ENCODE results near the gene SLC4A2.

The SLC4A2 gene

GRCh38 chr7:151088856-151089699 is 29.7 kb downstream of the SLC4A2 start:
- intact Hi-C loops (cut with micrococcal nuclease), result loop anchor here (2.0 to 10.0 kb wide), 2 partner anchors 60 to 304 kb away; partner anchors contain the start of gene ABCB8
- H3K4me3 Mint-ChIP-seq, result peak overlapping the region; percentile 79
- H3K27ac Mint-ChIP-seq, result peak overlapping the region; percentile 96
- peaks cover 72% of the 10 kb centered on the region for H3K4me1 Mint-ChIP-seq (ENCODE audit: low read depth)
- no peaks in the 10 kb centered on the region for H3K27me3 Mint-ChIP-seq
- no peaks in the 10 kb centered on the region for H3K9me3 Mint-ChIP-seq
- H3K36me3 Mint-ChIP-seq (ENCODE audit: low read depth), result peaks cover 71% of the 10 kb centered on the region

- intact Hi-C loops (cut with micrococcal nuclease), result loop anchor here (2.0 to 10.0 kb wide), 2 partner anchors 61 to 305 kb away; partner anchors contain the start of gene ABCB8
- Mint-ChIP-seq H3K4me3 (peak overlapping the region; percentile 79), H3K9me3 (no peaks in the 10 kb centered on the region), H3K4me1 (ENCODE audit: low read depth) (peaks cover 77% of the 10 kb centered on the region), H3K27ac (peak overlapping the region; percentile 96), H3K27me3 (no peaks in the 10 kb centered on the region), H3K36me3 (ENCODE audit: low read depth) (peaks cover 81% of the 10 kb centered on the region)
These were observed 30.7 kb downstream of the SLC4A2 start for GRCh38 chr7:151089893-151090730.

GRCh38 chr7:151091003-151091402 is 31.6 kb downstream of the SLC4A2 start:
- H3K9me3 Mint-ChIP-seq, result no peaks in the 10 kb centered on the region
- no peak overlapping the region for H3K4me3 Mint-ChIP-seq
- H3K36me3 Mint-ChIP-seq (ENCODE audit: low read depth), result peaks cover 87% of the 10 kb centered on the region
- H3K27me3 Mint-ChIP-seq, result no peaks in the 10 kb centered on the region
- intact Hi-C loops (cut with micrococcal nuclease), result no loop called here
- peaks cover 77% of the 10 kb centered on the region for H3K4me1 Mint-ChIP-seq (ENCODE audit: low read depth)
- H3K27ac Mint-ChIP-seq, result peak overlapping the region; percentile 96

GRCh38 chr7:151091431-151091830 is 32.0 kb downstream of the SLC4A2 start:
- Mint-ChIP-seq H3K27ac (peak overlapping the region; percentile 96), H3K4me1 (ENCODE audit: low read depth) (peaks cover 81% of the 10 kb centered on the region), H3K9me3 (no peaks in the 10 kb centered on the region), H3K4me3 (peak overlapping the region; percentile 20), H3K36me3 (ENCODE audit: low read depth) (peaks cover 91% of the 10 kb centered on the region), H3K27me3 (no peaks in the 10 kb centered on the region)
- intact Hi-C loops (cut with micrococcal nuclease), result no loop called here

GRCh38 chr7:151091988-151092387 is 32.6 kb downstream of the SLC4A2 start:
- H3K4me3 Mint-ChIP-seq, result no peak overlapping the region
- intact Hi-C loops (cut with micrococcal nuclease), result no loop called here
- no peaks in the 10 kb centered on the region for H3K27me3 Mint-ChIP-seq
- H3K36me3 Mint-ChIP-seq (ENCODE audit: low read depth), result peaks cover 94% of the 10 kb centered on the region
- no peaks in the 10 kb centered on the region for H3K9me3 Mint-ChIP-seq
- H3K4me1 Mint-ChIP-seq (ENCODE audit: low read depth), result peaks cover 86% of the 10 kb centered on the region
- peak overlapping the region; percentile 96 for H3K27ac Mint-ChIP-seq

GRCh38 chr7:151093748-151094147 is 34.4 kb downstream of the SLC4A2 start:
- Mint-ChIP-seq H3K27me3 (no peaks in the 10 kb centered on the region), H3K9me3 (no peaks in the 10 kb centered on the region), H3K27ac (no peak overlapping the region), H3K4me3 (no peak overlapping the region), H3K36me3 (ENCODE audit: low read depth) (peaks cover 93% of the 10 kb centered on the region), H3K4me1 (ENCODE audit: low read depth) (peaks cover 90% of the 10 kb centered on the region)
- intact Hi-C loops (cut with micrococcal nuclease), result no loop called here

- Mint-ChIP-seq H3K27me3 (no peaks in the 10 kb centered on the region), H3K4me3 (no peak overlapping the region), H3K27ac (peak overlapping the region; percentile 10), H3K36me3 (ENCODE audit: low read depth) (peaks cover 84% of the 10 kb centered on the region), H3K4me1 (ENCODE audit: low read depth) (peaks cover 85% of the 10 kb centered on the region), H3K9me3 (no peaks in the 10 kb centered on the region)
- intact Hi-C loops (cut with micrococcal nuclease), result no loop called here
These were observed 35.3 kb downstream of the SLC4A2 start for GRCh38 chr7:151094675-151095074.

GRCh38 chr7:151095123-151095797 is 35.9 kb downstream of the SLC4A2 start:
- Mint-ChIP-seq H3K27ac (peak overlapping the region; percentile 10), H3K27me3 (no peaks in the 10 kb centered on the region), H3K9me3 (no peaks in the 10 kb centered on the region), H3K4me1 (ENCODE audit: low read depth) (peaks cover 83% of the 10 kb centered on the region), H3K4me3 (no peak overlapping the region), H3K36me3 (ENCODE audit: low read depth) (peaks cover 78% of the 10 kb centered on the region)
- intact Hi-C loops (cut with micrococcal nuclease), result no loop called here

GRCh38 chr7:151095828-151096475 is 36.6 kb downstream of the SLC4A2 start:
- intact Hi-C loops (cut with micrococcal nuclease), result no loop called here
- no peak overlapping the region for H3K27ac Mint-ChIP-seq

GRCh38 chr7:151099486-151100211 is 40.3 kb downstream of the SLC4A2 start:
- no peak overlapping the region for H3K4me3 Mint-ChIP-seq
- peaks cover 76% of the 10 kb centered on the region for H3K4me1 Mint-ChIP-seq (ENCODE audit: low read depth)
- no peaks in the 10 kb centered on the region for H3K9me3 Mint-ChIP-seq
- intact Hi-C loops (cut with micrococcal nuclease), result no loop called here
- H3K27ac Mint-ChIP-seq, result no peak overlapping the region
- H3K36me3 Mint-ChIP-seq (ENCODE audit: low read depth), result peaks cover 71% of the 10 kb centered on the region
- H3K27me3 Mint-ChIP-seq, result no peaks in the 10 kb centered on the region

More at GRCh38 chr7:151095828-151096475, 36.6 kb downstream of the SLC4A2 start:
- Mint-ChIP-seq H3K9me3 (no peaks in the 10 kb centered on the region), H3K4me1 (ENCODE audit: low read depth) (peaks cover 79% of the 10 kb centered on the region), H3K27me3 (no peaks in the 10 kb centered on the region), H3K36me3 (ENCODE audit: low read depth) (peaks cover 75% of the 10 kb centered on the region), H3K4me3 (no peak overlapping the region)

- Mint-ChIP-seq H3K36me3 (ENCODE audit: low read depth) (peaks cover 72% of the 10 kb centered on the region), H3K9me3 (no peaks in the 10 kb centered on the region), H3K4me1 (ENCODE audit: low read depth) (peaks cover 67% of the 10 kb centered on the region), H3K27me3 (no peaks in the 10 kb centered on the region), H3K4me3 (no peak overlapping the region), H3K27ac (no peak overlapping the region)
- intact Hi-C loops (cut with micrococcal nuclease), result no loop called here
These were observed 41.5 kb downstream of the SLC4A2 start for GRCh38 chr7:151100921-151101320.

- H3K27me3 Mint-ChIP-seq, result no peaks in the 10 kb centered on the region
- intact Hi-C loops (cut with micrococcal nuclease), result no loop called here
- peaks cover 71% of the 10 kb centered on the region for H3K36me3 Mint-ChIP-seq (ENCODE audit: low read depth)
- no peaks in the 10 kb centered on the region for H3K9me3 Mint-ChIP-seq
- no peak overlapping the region for H3K4me3 Mint-ChIP-seq
- H3K27ac Mint-ChIP-seq, result peak overlapping the region; percentile 32
- H3K4me1 Mint-ChIP-seq (ENCODE audit: low read depth), result peaks cover 58% of the 10 kb centered on the region
These were observed 42.4 kb downstream of the SLC4A2 start for GRCh38 chr7:151101621-151102396.
